GM12864 (cell line): ENCODE data around the gene CDC42BPA.

Experiments used
- DNase-seq: peaks from one replicate; pipeline ENCODE4 v3.0.0-alpha.2; 2011; ENCODE audit warnings: low read depth
- H3K4me3 ChIP-seq: 2 replicates; pipeline ENCODE4 v1.5.1; 2011; ENCODE audit warnings: mild to moderate bottlenecking, low read depth, low read length, control low read depth
- TF ChIP-seq, protein P1 (sequence below): IDR thresholded peaks from 2 replicates; pipeline ENCODE4 v1.5.1; 2011; ENCODE audit warnings: low read depth, mild to moderate bottlenecking, moderate library complexity, low read length, control low read depth, inconsistent platforms; ENCODE audit errors: missing control alignments

The CDC42BPA gene

DNA sequence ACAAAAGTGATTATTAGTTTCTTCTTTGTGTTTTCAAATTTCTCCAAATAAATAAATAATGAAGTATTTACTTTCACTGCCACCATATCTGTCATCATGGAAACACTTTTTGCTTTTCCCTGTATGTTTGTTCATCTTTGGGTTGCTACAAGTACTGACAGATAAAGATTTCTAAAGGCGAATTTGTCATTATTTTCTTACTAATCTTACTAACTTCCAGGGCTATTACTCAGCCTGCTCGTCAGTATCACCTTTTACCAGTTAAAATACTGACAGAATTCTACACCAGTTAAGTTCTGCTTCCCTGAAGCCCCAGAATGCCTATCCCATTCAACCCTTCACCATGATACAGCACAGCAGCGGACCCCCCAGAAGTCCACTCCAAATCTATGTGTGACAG, 106.1 kb downstream of the CDC42BPA start:
- TF ChIP-seq, protein P1, sequence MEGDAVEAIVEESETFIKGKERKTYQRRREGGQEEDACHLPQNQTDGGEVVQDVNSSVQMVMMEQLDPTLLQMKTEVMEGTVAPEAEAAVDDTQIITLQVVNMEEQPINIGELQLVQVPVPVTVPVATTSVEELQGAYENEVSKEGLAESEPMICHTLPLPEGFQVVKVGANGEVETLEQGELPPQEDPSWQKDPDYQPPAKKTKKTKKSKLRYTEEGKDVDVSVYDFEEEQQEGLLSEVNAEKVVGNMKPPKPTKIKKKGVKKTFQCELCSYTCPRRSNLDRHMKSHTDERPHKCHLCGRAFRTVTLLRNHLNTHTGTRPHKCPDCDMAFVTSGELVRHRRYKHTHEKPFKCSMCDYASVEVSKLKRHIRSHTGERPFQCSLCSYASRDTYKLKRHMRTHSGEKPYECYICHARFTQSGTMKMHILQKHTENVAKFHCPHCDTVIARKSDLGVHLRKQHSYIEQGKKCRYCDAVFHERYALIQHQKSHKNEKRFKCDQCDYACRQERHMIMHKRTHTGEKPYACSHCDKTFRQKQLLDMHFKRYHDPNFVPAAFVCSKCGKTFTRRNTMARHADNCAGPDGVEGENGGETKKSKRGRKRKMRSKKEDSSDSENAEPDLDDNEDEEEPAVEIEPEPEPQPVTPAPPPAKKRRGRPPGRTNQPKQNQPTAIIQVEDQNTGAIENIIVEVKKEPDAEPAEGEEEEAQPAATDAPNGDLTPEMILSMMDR: no peak
- H3K4me3 ChIP-seq: no peak overlapping the region
- DNase-seq: no peak

DNA sequence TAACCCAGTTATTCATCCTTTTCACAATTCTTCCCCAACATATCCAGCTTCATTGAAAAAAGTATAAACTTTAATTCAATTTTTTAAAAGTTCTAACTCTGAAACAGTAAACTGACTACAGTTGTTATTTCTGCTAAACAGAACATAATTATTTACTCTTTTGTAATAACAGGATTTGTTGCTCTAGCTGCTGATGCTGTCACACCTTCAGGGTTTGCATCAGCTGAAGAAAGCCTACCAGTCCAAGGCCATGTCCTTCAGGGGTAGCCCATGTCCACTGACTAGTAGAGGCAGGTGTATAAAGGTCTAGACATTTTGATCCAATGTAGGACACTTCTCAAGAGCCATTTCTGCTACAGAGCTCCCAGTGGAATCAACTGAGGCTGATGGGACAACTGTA, 107.7 kb downstream of the CDC42BPA start:
- no peak for DNase-seq
- TF ChIP-seq, protein P1: no peak
- H3K4me3 ChIP-seq: no peak overlapping the region

DNA sequence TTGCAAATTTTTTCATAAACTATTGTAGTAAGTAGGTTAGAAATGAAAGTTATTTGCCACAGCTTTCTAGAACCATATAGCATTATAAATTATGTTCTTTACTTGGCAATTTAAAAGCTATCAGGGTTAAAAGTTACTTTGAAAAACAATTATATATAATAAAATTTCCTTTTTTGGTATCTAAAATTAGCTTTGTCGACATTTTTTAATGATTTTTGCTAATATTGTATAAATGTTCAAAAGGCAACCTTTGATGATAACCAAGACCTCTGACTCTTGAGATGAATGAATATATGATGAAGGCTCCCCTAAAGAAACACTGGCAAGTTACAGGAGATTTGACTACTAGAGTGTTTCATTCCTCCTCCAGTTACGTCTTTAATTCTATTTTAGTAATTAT, 121.2 kb downstream of the CDC42BPA start:
- no peak overlapping the region for H3K4me3 ChIP-seq
- no peak for DNase-seq
- TF ChIP-seq, protein P1: no peak

DNA sequence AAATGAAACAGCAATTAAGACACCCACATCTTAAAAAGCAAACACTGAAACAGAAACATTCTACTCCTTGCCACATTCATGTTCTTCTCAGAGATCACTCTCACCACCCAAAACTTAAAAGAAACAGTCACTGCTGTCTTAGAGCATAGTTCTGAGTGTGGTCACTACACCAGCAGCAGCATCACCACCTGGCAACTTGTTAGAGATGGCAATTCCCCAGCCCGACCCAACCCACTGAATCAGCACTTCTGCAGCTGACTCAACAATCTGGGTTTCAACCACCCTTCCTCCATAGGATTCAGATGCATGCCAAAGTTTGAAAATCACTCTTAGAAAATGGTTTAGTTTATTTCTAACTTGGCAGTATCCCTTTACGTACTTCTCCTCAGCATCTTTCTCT, 126.1 kb downstream of the CDC42BPA start:
- TF ChIP-seq, protein P1: no peak
- DNase-seq: no peak
- no peak overlapping the region for H3K4me3 ChIP-seq

DNA sequence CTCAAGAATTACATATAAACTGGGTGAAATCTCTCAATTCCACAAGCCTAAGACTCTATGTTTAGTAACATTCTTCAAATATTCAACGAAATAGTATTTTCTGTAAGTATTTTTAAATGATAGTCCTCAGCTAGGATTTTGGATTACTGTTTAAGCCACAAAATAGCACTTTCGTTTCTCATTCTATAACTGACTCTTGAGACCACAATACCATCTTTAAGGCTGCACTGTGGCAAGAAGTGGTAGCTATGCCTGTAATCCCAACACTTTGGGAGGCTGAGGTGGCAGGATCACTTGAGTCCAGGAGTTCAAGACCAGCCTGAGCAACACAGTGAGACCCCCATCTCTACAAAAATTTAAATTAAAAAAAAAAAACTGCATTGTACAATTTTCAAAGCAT, 126.7 kb downstream of the CDC42BPA start:
- H3K4me3 ChIP-seq: no peak overlapping the region
- DNase-seq: no peak
- TF ChIP-seq, protein P1: no peak

DNA sequence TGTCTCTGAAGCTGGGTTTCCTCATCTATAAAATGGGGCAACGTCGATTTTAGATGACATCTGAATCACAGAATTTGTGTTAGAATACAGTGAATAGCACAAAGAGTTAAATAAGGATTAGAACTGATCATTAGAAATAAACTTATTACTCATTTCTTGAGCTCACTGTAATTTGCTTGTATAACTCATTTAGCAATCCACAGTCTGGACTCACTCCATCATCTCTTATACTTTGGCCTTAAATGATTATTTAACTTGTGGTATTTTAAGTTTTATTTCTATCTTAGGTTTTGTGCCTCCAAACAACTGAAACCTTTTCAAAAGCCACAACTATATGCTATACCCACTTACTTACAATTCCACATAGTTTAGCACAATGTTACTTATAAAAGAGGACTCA, 128.0 kb downstream of the CDC42BPA start:
- DNase-seq: no peak
- TF ChIP-seq, protein P1: no peak
- H3K4me3 ChIP-seq: no peak overlapping the region

DNA sequence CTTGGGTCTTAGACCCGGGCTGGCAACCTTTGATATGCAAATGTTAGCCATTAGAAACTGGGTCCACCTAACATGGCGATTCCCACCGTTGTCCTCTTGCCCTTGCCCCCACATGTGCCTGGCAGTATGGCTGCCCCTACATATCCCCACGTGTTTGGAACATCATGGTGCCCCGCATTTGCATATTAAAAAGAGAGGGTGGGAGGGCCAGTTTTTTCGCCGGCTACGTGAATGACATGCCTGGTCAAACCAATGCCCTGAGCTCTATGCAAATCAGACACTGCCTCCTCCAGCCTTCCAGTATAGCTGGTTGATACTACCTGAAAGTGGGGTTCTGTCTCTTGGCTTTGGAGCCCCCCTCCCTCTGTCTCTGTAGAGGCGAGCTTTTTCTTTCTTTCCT, 133.0 kb downstream of the CDC42BPA start:
- TF ChIP-seq, protein P1: no peak
- no peak for DNase-seq
- H3K4me3 ChIP-seq: no peak overlapping the region
